GM12878 (cell line): ENCODE measurements around the gene ERMN. TPM values are rescaled to one million over a fixed set of nuclear protein-coding genes. Genes with fewer than 3 reads are reported as not detected.

ENCODE experiments used
- ATAC-seq: fragments of 200-7000 bp; cut with Tn5 transposase; 3 replicates; pipeline ENCODE4 v1.9.1; 2020; ENCODE audit warnings: mild to moderate bottlenecking, moderate library complexity
- BruUV-seq: library from RNA; stranded (reverse); fragments of 400-500 nt; replicated peaks from 2 replicates; lab custom pipeline; 2021; lab: Mats Ljungman, UMichigan
- CTCF ChIA-PET: fragments of 300-600 bp; sonication (Branson Sonifier 250); formaldehyde crosslinking; extraction: SDS; loops from one replicate; lab custom pipeline; 2021; ENCODE audit warnings: inconsistent platforms; lab: Yijun Ruan, JAX
- POLR2A ChIA-PET: fragments of 350-600 bp; formaldehyde crosslinking; extraction: SDS; loops from one replicate; lab custom pipeline; 2021; ENCODE audit warnings: inconsistent platforms; lab: Charles Lee
- RAD21 ChIA-PET: fragments of 300-600 bp; sonication (Branson Sonifier 250); formaldehyde crosslinking; loops from one replicate; lab custom pipeline; 2023; ENCODE audit warnings: antibody characterized with exemption; ENCODE audit not compliant: unreplicated experiment; lab: Charles Lee
- SMC1A ChIA-PET: fragments of 300-600 bp; sonication (Branson Sonifier 250); formaldehyde crosslinking; loops from one replicate; lab custom pipeline; 2023; ENCODE audit not compliant: unreplicated experiment, uncharacterized antibody; lab: Charles Lee
- DNase-seq: peaks from one replicate; pipeline ENCODE4 v3.0.0-alpha.2; 2011; ENCODE audit warnings: low read depth, low spot score
- FAIRE-seq: peaks from 3 replicates; lab custom pipeline; 2011; peaks lifted over from hg19 to GRCh38; lab: Jason Lieb, UNC
- H2AFZ ChIP-seq: 2 replicates; pipeline ENCODE4 v1.6.0; 2011; ENCODE audit warnings: low read depth, low read length, control low read depth; ENCODE audit not compliant: control insufficient read depth
- H3K27ac ChIP-seq: 2 replicates; pipeline ENCODE4 v1.5.1; 2011; ENCODE audit warnings: control low read depth; ENCODE audit not compliant: control insufficient read depth, insufficient read depth
- H3K27me3 ChIP-seq, 2 experiments: replicated peaks in 1 of 2; 2 replicates each; pipeline versions ENCODE4 v1.6.0 to v1.6.1; 2011; ENCODE audit warnings: low read length in 1 of 2; ENCODE audit not compliant: control insufficient read depth in 2 of 2, insufficient read depth in 2 of 2
- H3K36me3 ChIP-seq, 2 experiments: 2 replicates each; pipeline ENCODE4 v1.5.1; 2011; ENCODE audit warnings: low read length in 1 of 2; ENCODE audit not compliant: control insufficient read depth in 2 of 2, insufficient read depth in 2 of 2
- H3K4me1 ChIP-seq: 2 replicates; pipeline ENCODE4 v1.6.1; 2011; ENCODE audit warnings: mild to moderate bottlenecking, low read length, moderate library complexity, mixed read lengths; ENCODE audit not compliant: control insufficient read depth, insufficient read depth
- H3K4me2 ChIP-seq: 2 replicates; pipeline ENCODE4 v1.6.0; 2011; ENCODE audit warnings: control low read depth; ENCODE audit not compliant: control insufficient read depth, insufficient read depth
- H3K4me3 ChIP-seq: fragments of 200-600 bp; sonication (generic); 2 replicates; pipeline ENCODE4 v1.5.1; 2016
- H3K79me2 ChIP-seq: 2 replicates; pipeline ENCODE4 v1.6.0; 2011; ENCODE audit warnings: low read length; ENCODE audit not compliant: control insufficient read depth, insufficient read depth
- H3K9ac ChIP-seq: 2 replicates; pipeline ENCODE4 v1.8.0; 2011; ENCODE audit warnings: low read length, control low read depth, mixed read lengths; ENCODE audit not compliant: control insufficient read depth, insufficient read depth
- H3K9me3 ChIP-seq: replicated peaks from 3 replicates; pipeline ENCODE4 v1.5.1; 2011; ENCODE audit warnings: mild to moderate bottlenecking, low read length; ENCODE audit not compliant: control insufficient read depth, insufficient read depth
- H4K20me1 ChIP-seq: 2 replicates; pipeline ENCODE4 v1.6.0; 2011; ENCODE audit not compliant: control insufficient read depth, insufficient read depth
- BCL11A ChIP-seq: IDR thresholded peaks from 2 replicates; pipeline ENCODE4 v1.6.1; 2011; ENCODE audit warnings: low read depth, low read length
- ESRRA ChIP-seq: IDR thresholded peaks from 2 replicates; pipeline ENCODE4 v1.6.1; 2012; ENCODE audit warnings: mild to moderate bottlenecking, low read length, improper control_type of control experiment
- GATAD2B ChIP-seq: fragments of 450-650 bp; conservative IDR thresholded peaks from 2 replicates; pipeline ENCODE4 v1.6.1; 2017; ENCODE audit warnings: low read depth, mild to moderate bottlenecking, moderate library complexity
- HDAC6 ChIP-seq: fragments of 200-600 bp; sonication (generic); IDR thresholded peaks from one replicate; pipeline ENCODE4 v1.8.0; 2017; ENCODE audit warnings: antibody characterized with exemption; ENCODE audit not compliant: unreplicated experiment
- IRF4 ChIP-seq: IDR thresholded peaks from 2 replicates; pipeline ENCODE4 v1.6.1; 2011; ENCODE audit warnings: low read depth, low read length
- JUNB ChIP-seq: IDR thresholded peaks from 2 replicates; pipeline ENCODE4 v1.6.1; 2016; ENCODE audit warnings: antibody characterized with exemption, mild to moderate bottlenecking
- MEF2A ChIP-seq: IDR thresholded peaks from 2 replicates; pipeline ENCODE4 v1.6.1; 2011; ENCODE audit warnings: low read depth, mild to moderate bottlenecking, low read length, moderate library complexity; ENCODE audit not compliant: insufficient read depth
- NR2F1 ChIP-seq: fragments of 450-650 bp; conservative IDR thresholded peaks from 2 replicates; pipeline ENCODE4 v1.6.1; 2017; ENCODE audit warnings: mild to moderate bottlenecking
- PKNOX1 ChIP-seq: fragments of 450-650 bp; IDR thresholded peaks from 2 replicates; pipeline ENCODE4 v1.6.1; 2016; ENCODE audit warnings: mild to moderate bottlenecking
- POLR2AphosphoS2 ChIP-seq: IDR thresholded peaks from 2 replicates; pipeline ENCODE4 v1.6.1; 2011; ENCODE audit warnings: low read depth, mild to moderate bottlenecking, low read length, improper control_type of control experiment, moderate library complexity
- PRDM15 ChIP-seq: fragments of 450-650 bp; formaldehyde crosslinking; IDR thresholded peaks from 2 replicates; pipeline ENCODE4 v1.4.0; 2020; ENCODE audit warnings: mild to moderate bottlenecking, moderate library complexity
- RAD21 ChIP-seq: IDR thresholded peaks from 2 replicates; pipeline ENCODE4 v1.6.1; 2011; ENCODE audit warnings: mild to moderate bottlenecking, low read depth, low read length, moderate library complexity; ENCODE audit not compliant: insufficient read depth
- RELB ChIP-seq: fragments of 450-650 bp; IDR thresholded peaks from 2 replicates; pipeline ENCODE4 v1.6.1; 2017; ENCODE audit warnings: low read depth, mild to moderate bottlenecking, moderate library complexity
- RFX5 ChIP-seq: IDR thresholded peaks from 2 replicates; pipeline ENCODE4 v1.6.1; 2011; ENCODE audit warnings: low read depth, low read length, improper control_type of control experiment
- TARDBP ChIP-seq: IDR thresholded peaks from 2 replicates; pipeline ENCODE4 v1.6.1; 2016; ENCODE audit warnings: borderline replicate concordance
- TCF3 ChIP-seq: IDR thresholded peaks from 2 replicates; pipeline ENCODE4 v1.6.1; 2012; ENCODE audit warnings: low read depth, mild to moderate bottlenecking, low read length, borderline replicate concordance; ENCODE audit not compliant: insufficient read depth
- WRNIP1 ChIP-seq: IDR thresholded peaks from 2 replicates; pipeline ENCODE4 v1.6.1; 2011; ENCODE audit warnings: low read depth, low read length, improper control_type of control experiment, borderline replicate concordance
- ZNF24 ChIP-seq: fragments of 450-650 bp; IDR thresholded peaks from 2 replicates; pipeline ENCODE4 v1.6.1; 2017; ENCODE audit warnings: antibody characterized with exemption, mild to moderate bottlenecking
- WGBS: methylation state at CpG from one replicate; pipeline ENCODE4 v1.1.6; 2016; ENCODE audit warnings: low lambda C conversion rate; ENCODE audit not compliant: insufficient replicate concordance, insufficient coverage; ENCODE audit errors: missing lambda C conversion rate; 5-methylcytosine and 5-hydroxymethylcytosine counted together
- in situ Hi-C: fragments of 300-500 bp; cut with MboI; formaldehyde crosslinking; loops from 9 replicates; pipeline ENCODE4 v1.14.3; 2018; ENCODE audit warnings: mixed read lengths
- intact Hi-C: fragments of 100-400 bp; cut with micrococcal nuclease; formaldehyde crosslinking; loops from one replicate; pipeline ENCODE4 v1.14.2; 2022; ENCODE audit not compliant: unreplicated experiment
- polyA plus RNA-seq, 11 experiments: library from polyadenylated mRNA; depleted of rRNA in 4 of 11; unstranded in 6 of 11; stranded (reverse) in 5 of 11; fragments of >200 nt; fragmentation: Nextera tagmentation in 4 of 11; fragmentation: Illumina TruSeq in 1 of 11; extraction: Ambion mirVana in 4 of 11; extraction: Trizol in 1 of 11; gene quantifications; 1 replicate in 1 of 11; 2 replicates in 10 of 11; pipeline versions ENCODE4 v1.2.1 to v1.2.3, GENCODE V29; 2011 to 2016; ENCODE audit warnings: inconsistent platforms in 2 of 11, missing spikeins in 2 of 11, low read depth in 1 of 11
- total RNA-seq, 4 experiments: library from RNA; depleted of rRNA in 3 of 4; stranded (reverse); fragments of >200 nt in 3 of 4; fragmentation: Illumina TruSeq in 1 of 4; extraction: Trizol in 1 of 4; gene quantifications; 2 replicates each; pipeline versions ENCODE4 v1.2.1 to v1.2.3, GENCODE V29; 2013 to 2021

Gene ERMN
- total and polyA plus RNA-seq, 10 of the 15 experiments (the other 5 are each of a cell fraction or from before 2014, with no cell fraction given) = 0.26 to 5.3 (median 1.5) TPM

- in situ Hi-C loops (no loop called here), intact Hi-C loops (no loop called here)
- FAIRE-seq (no peak), ATAC-seq (no peak), DNase-seq (no peak)
- Histone ChIP-seq H3K9me3 (no peaks in the 10 kb centered on the region), H3K4me3 (no peak overlapping the region), H3K36me3 (no peaks in the 10 kb centered on the region), H4K20me1 (no peaks in the 10 kb centered on the region), H2AFZ (no peak overlapping the region), H3K27ac (no peak overlapping the region), H3K27me3 (no peaks in the 10 kb centered on the region), H3K9ac (no peak overlapping the region), H3K4me1 (no peaks in the 10 kb centered on the region), H3K4me2 (no peak overlapping the region), H3K79me2 (no peaks in the 10 kb centered on the region)
- TF ChIP-seq RFX5 (no peak), PRDM15 (CRISPR knock-in tag) (no peak), HDAC6 (no peak), POLR2AphosphoS2 (no peak), WRNIP1 (no peak), ESRRA (no peak), ZNF24 (no peak), JUNB (no peak), RELB (no peak), IRF4 (no peak), TARDBP (no peak), PKNOX1 (no peak), TCF3 (no peak), MEF2A (no peak), NR2F1 (no peak), RAD21 (no peak), BCL11A (no peak), GATAD2B (no peak)
- ChIA-PET RAD21 (no interaction called here), POLR2A (no interaction called here), SMC1A (interaction anchor here (1.0 to 1.3 kb wide), 3 partner anchors 12 to 134 kb away, joined by 3 to 7 read pairs (median 4); no protein-coding TSS in a partner anchor), CTCF (interaction anchor here (1.0 to 13.4 kb wide), 4 partner anchors 14 to 177 kb away, joined by 3 to 226 read pairs (median 90); no protein-coding TSS in a partner anchor)
- WGBS = 55% methylated on average over 2 of the region's 2 CpGs
- BruUV-seq = no TSS peak
These were observed 4.2 kb downstream of the ERMN start for GRCh38 chr2:157321466-157321865.
